Measurements from ENCODE around the gene QDPR. TPM values are rescaled to one million over a fixed set of nuclear protein-coding genes. Genes with fewer than 3 reads are reported as not detected.
A peak's percentile ranks its signal among the peaks of the same experiment; 100 is the strongest.

The QDPR gene
- total RNA-seq, 1 donor from 2014 or later: 28.6 TPM

GRCh38 chr4:17475481-17475880, 36.4 kb downstream of the QDPR start:
- TF ChIP-seq, protein P1, sequence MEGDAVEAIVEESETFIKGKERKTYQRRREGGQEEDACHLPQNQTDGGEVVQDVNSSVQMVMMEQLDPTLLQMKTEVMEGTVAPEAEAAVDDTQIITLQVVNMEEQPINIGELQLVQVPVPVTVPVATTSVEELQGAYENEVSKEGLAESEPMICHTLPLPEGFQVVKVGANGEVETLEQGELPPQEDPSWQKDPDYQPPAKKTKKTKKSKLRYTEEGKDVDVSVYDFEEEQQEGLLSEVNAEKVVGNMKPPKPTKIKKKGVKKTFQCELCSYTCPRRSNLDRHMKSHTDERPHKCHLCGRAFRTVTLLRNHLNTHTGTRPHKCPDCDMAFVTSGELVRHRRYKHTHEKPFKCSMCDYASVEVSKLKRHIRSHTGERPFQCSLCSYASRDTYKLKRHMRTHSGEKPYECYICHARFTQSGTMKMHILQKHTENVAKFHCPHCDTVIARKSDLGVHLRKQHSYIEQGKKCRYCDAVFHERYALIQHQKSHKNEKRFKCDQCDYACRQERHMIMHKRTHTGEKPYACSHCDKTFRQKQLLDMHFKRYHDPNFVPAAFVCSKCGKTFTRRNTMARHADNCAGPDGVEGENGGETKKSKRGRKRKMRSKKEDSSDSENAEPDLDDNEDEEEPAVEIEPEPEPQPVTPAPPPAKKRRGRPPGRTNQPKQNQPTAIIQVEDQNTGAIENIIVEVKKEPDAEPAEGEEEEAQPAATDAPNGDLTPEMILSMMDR (IDR thresholded peaks at IDR 0.05; ENCODE audit: insufficient read depth, low read length, poor library complexity, severe bottlenecking): no peak

DNA sequence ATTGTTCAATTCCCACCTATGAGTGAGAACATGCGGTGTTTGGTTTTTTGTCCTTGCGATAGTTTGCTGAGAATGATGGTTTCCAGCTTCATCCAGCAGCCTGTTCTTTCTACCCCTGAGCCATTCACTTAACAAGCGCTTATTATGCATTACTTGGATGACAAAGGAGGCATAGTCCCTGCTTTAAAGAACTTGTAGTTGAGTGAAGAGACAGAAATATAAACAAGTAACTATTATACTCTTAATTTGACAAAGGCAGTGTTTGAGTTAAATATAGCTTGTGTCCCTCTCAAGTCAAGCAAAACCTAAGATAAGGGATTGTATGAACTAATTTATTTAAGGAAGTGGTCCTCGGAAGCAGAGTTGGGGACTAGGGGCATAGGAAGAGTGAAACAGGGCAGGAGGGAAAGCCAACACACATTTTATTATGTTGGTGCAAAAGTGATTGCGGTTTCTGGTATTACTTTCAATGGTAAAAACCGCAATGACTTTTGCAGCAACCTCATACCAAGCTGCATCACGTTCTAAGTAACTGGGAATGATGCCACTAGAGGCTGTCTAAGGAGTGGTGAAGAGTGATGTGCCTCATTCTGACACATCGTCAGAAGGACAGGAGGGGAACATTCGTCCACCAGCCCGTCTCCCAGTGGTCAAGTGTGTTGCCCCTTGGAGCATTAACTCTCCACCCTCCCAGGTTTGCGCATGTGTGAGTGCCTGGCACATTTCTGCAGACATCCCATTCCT, 41.8 kb downstream of the QDPR start:
- Histone ChIP-seq H3K4me3 (ENCODE audit: low read depth, low read length) (no peak overlapping the region), H3K27me3 (ENCODE audit: control insufficient read depth, insufficient read depth, low read length) (no peaks in the 10 kb centered on the region), H3K36me3 (ENCODE audit: control insufficient read depth, insufficient read depth, low read length) (no peaks in the 10 kb centered on the region)
- DNase-seq (ENCODE audit: low read depth): no peak
- TF ChIP-seq, protein P1 (IDR thresholded peaks at IDR 0.05; ENCODE audit: insufficient read depth, low read length, poor library complexity, severe bottlenecking): no peak

More at GRCh38 chr4:17475481-17475880, 36.4 kb downstream of the QDPR start:
- no peak overlapping the region for H3K4me3 ChIP-seq (ENCODE audit: low read depth, low read length)
- H3K36me3 ChIP-seq (ENCODE audit: control insufficient read depth, insufficient read depth, low read length): no peaks in the 10 kb centered on the region
- no peak for DNase-seq (ENCODE audit: low read depth)
- H3K27me3 ChIP-seq (ENCODE audit: control insufficient read depth, insufficient read depth, low read length): no peaks in the 10 kb centered on the region

DNA sequence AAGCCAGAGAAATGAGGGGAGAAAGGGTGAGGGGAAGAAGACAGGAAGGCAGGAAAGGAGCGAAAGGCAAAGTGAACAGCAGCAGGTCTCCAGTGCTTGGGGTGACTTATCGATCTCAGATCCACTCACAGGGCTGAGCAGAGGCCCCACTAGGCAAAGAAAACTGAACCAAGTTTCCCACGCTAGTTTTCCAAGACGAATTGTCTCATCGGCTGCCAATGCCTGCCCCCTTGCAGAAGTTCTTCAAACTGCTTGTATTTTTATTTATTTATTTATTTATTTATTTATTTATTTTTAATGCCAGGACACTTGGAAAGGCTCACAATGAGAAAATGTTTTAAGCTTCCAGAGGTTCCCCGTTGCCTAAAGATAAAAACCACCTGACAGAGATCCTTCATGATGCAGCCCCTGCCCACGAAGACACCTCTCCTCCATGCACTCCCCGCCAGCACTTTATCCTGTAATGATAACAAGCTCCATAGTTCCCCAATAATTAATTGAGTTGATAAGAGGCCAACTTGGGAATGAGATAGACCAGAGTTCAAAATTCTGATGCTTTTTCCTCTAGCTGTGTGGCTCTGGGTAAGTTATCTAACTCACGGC, 43.2 kb downstream of the QDPR start:
- H3K36me3 ChIP-seq (ENCODE audit: control insufficient read depth, insufficient read depth, low read length): no peaks in the 10 kb centered on the region
- DNase-seq (ENCODE audit: low read depth): no peak
- no peak overlapping the region for H3K4me3 ChIP-seq (ENCODE audit: low read depth, low read length)
- TF ChIP-seq, protein P1 (IDR thresholded peaks at IDR 0.05; ENCODE audit: insufficient read depth, low read length, poor library complexity, severe bottlenecking): peak; percentile 53
- H3K27me3 ChIP-seq (ENCODE audit: control insufficient read depth, insufficient read depth, low read length): no peaks in the 10 kb centered on the region

DNA sequence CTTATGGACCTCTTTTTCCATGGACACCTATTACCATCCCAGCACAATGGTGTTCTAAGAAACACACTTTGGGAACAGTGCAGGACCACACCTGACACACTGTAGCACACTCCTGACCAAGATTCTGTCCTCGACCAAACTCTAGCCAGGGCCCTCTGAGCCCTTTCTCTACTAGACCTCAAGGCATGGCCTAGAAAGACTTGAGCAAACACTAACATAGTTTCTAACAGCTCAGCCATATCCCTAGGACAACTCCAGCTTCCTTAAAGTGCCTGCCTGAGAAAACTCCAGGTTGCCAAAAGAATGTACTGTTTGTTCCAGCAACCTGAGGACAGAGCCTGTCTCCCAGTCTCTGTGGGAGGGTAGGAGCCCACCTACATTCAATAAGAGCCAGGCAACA, 48.3 kb downstream of the QDPR start:
- no peaks in the 10 kb centered on the region for H3K27me3 ChIP-seq (ENCODE audit: control insufficient read depth, insufficient read depth, low read length)
- TF ChIP-seq, protein P1 (IDR thresholded peaks at IDR 0.05; ENCODE audit: insufficient read depth, low read length, poor library complexity, severe bottlenecking): no peak
- DNase-seq (ENCODE audit: low read depth): no peak
- no peak overlapping the region for H3K4me3 ChIP-seq (ENCODE audit: low read depth, low read length)
- H3K36me3 ChIP-seq (ENCODE audit: control insufficient read depth, insufficient read depth, low read length): no peaks in the 10 kb centered on the region

DNA sequence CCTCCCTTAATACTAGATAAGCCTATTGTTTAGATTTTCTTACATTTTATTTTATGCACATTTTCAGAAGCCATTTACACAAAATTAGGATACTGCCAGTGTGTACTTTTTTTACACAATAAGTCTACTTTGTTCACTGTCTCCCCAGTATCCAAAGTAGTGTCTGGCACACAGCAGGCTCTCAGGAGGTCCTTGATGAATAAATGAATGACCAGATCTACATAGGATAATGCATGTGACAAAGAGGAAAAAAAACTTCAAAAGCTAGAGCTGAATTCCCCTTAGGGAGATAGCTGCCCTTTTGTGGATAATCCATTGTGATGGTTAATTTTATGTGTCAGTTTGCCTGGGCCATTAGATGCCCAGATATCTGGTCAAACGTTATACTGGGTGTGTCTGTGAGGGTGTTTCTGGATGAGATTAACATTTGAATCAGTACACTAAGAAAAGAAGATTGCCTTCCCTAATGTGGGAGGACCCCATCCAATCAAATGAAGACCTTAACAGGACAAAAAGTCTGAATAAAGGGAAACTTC, 61.6 kb downstream of the QDPR start:
- Histone ChIP-seq H3K27me3 (ENCODE audit: control insufficient read depth, insufficient read depth, low read length) (no peaks in the 10 kb centered on the region), H3K36me3 (ENCODE audit: control insufficient read depth, insufficient read depth, low read length) (no peaks in the 10 kb centered on the region), H3K4me3 (ENCODE audit: low read depth, low read length) (no peak overlapping the region)
- DNase-seq (ENCODE audit: low read depth): no peak
- TF ChIP-seq, protein P1 (IDR thresholded peaks at IDR 0.05; ENCODE audit: insufficient read depth, low read length, poor library complexity, severe bottlenecking): no peak

Measured in kidney epithelial cell (primary cell).